ENCODE measurements around the gene LRCH1. TPM values are rescaled to one million over a fixed set of nuclear protein-coding genes. Genes with fewer than 3 reads are reported as not detected.

LRCH1 gene
- total RNA-seq, 4 donors from 2014 or later = 17.2 to 25.7 (median 21.9) TPM

- no peak overlapping the region for H3K27ac ChIP-seq
- WGBS, 2 donors = 79 to 84% methylated on average over 4 of the region's 4 CpGs
These were observed 107.9 kb downstream of the LRCH1 start for GRCh38 chr13:46660857-46661256.

DNA sequence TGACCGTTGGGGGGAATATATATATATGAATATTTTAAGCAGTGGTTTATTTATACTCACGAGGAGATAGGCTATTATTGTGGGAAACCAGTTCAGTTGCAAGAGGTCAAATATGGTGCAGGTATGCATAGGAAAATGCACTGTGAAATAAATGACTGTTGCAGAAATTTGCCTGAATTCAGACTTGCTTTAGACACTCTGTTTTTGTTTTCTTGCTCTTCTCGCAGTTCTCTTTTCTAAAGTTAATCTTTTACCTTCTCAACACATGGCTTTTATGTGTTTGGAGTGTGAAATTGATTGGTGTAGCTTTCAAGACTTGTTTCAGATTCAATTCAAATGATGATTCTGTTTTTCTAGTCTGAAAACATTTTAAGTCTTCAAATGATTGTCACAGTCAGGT lies 109.7 kb downstream of the LRCH1 start:
- Histone ChIP-seq H3K27ac (no peak overlapping the region), H3K9me3 (no peaks in the 10 kb centered on the region), H3K4me3 (no peak overlapping the region), H3K27me3 (no peaks in the 10 kb centered on the region), H3K36me3 (no peaks in the 10 kb centered on the region), H3K4me1 (peaks cover 0 to 63% (median 25%) of the 10 kb centered on the region in 4 donors)
- WGBS, 2 donors = 71 to 77% methylated on average over 3 of the region's 3 CpGs
- no peak for DNase-seq (ENCODE audit: low spot score in 2 of 2)
- TF ChIP-seq POLR2A (IDR thresholded peaks at IDR 0.05) = no peak
- TF ChIP-seq EP300 (IDR thresholded peaks at IDR 0.05) = no peak
- no peak for TF ChIP-seq CTCF (IDR thresholded peaks at IDR 0.05)

More at GRCh38 chr13:46660857-46661256, 107.9 kb downstream of the LRCH1 start:
- no peak for TF ChIP-seq CTCF (IDR thresholded peaks at IDR 0.05)
- TF ChIP-seq EP300 (IDR thresholded peaks at IDR 0.05) = no peak
- no peak for TF ChIP-seq POLR2A (IDR thresholded peaks at IDR 0.05)
- no peaks in the 10 kb centered on the region for H3K27me3 ChIP-seq
- no peak for DNase-seq (ENCODE audit: low spot score in 2 of 2)
- no peaks in the 10 kb centered on the region for H3K9me3 ChIP-seq
- H3K4me3 ChIP-seq = no peak overlapping the region
- H3K4me1 ChIP-seq = peaks cover 0 to 60% (median 10%) of the 10 kb centered on the region in 4 donors
- H3K36me3 ChIP-seq = no peaks in the 10 kb centered on the region

- DNase-seq (ENCODE audit: low spot score in 2 of 2) = no peak
- H3K27me3 ChIP-seq = no peaks in the 10 kb centered on the region
- no peaks in the 10 kb centered on the region for H3K36me3 ChIP-seq
- H3K27ac ChIP-seq = peak overlapping the region in 2 of 4 donors; percentile 2 to 15
- H3K4me3 ChIP-seq = no peak overlapping the region
- no peaks in the 10 kb centered on the region for H3K9me3 ChIP-seq
- no peak for TF ChIP-seq POLR2A (IDR thresholded peaks at IDR 0.05)
- no peak for TF ChIP-seq CTCF (IDR thresholded peaks at IDR 0.05)
- TF ChIP-seq EP300 (IDR thresholded peaks at IDR 0.05) = no peak
- peaks cover 0 to 63% (median 28%) of the 10 kb centered on the region in 4 donors for H3K4me1 ChIP-seq
- WGBS, 2 donors = 47 to 51% methylated on average over 3 of the region's 3 CpGs
These were observed 110.5 kb downstream of the LRCH1 start for GRCh38 chr13:46663206-46664037.

GRCh38 chr13:46664195-46664594 lies 111.2 kb downstream of the LRCH1 start:
- DNase-seq (ENCODE audit: low spot score in 2 of 2) = no peak
- no peaks in the 10 kb centered on the region for H3K27me3 ChIP-seq
- H3K27ac ChIP-seq = no peak overlapping the region
- TF ChIP-seq CTCF (IDR thresholded peaks at IDR 0.05) = no peak
- WGBS, 2 donors = 95 to 99% methylated on average over 3 of the region's 3 CpGs
- no peaks in the 10 kb centered on the region for H3K36me3 ChIP-seq
- H3K4me1 ChIP-seq = peaks cover 0 to 63% (median 29%) of the 10 kb centered on the region in 4 donors
- H3K9me3 ChIP-seq = no peaks in the 10 kb centered on the region
- H3K4me3 ChIP-seq = no peak overlapping the region

DNA sequence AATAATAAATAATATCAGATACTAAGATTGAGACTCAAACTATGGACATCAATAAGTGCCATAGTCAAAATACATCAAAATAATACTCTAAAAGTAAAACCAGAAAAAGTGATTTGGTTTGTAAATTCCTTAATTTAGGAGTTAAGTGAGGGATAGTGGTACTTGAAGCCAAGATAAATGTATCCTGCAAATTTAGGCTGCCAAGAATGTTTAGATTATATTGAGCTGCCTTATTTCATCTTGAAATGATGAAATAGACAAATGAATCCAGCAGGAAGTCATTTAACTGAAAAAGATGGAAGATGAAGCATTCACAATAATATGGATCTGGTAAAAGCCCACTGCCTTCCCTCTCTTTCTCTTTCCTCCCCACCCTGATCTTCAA lies 112.3 kb downstream of the LRCH1 start:
- H3K4me1 ChIP-seq = peaks cover 0 to 57% (median 29%) of the 10 kb centered on the region in 4 donors
- no peak overlapping the region for H3K4me3 ChIP-seq
- H3K27me3 ChIP-seq = no peaks in the 10 kb centered on the region

More for the DNA sequence above, 112.3 kb downstream of the LRCH1 start:
- Histone ChIP-seq H3K36me3 (peaks cover 0 to 1% (median 0%) of the 10 kb centered on the region in 3 donors), H3K9me3 (no peaks in the 10 kb centered on the region), H3K27ac (peak overlapping the region in 3 of 4 donors; percentile 25 to 65 (median 46))
- no peak for TF ChIP-seq EP300 (IDR thresholded peaks at IDR 0.05)
- TF ChIP-seq CTCF (IDR thresholded peaks at IDR 0.05) = no peak
- TF ChIP-seq POLR2A (IDR thresholded peaks at IDR 0.05) = no peak
- no peak for DNase-seq (ENCODE audit: low spot score in 2 of 2)
